ENCODE results near the gene MTUS2. TPM values are rescaled to one million over a fixed set of nuclear protein-coding genes. Genes with fewer than 3 reads are reported as not detected.

The MTUS2 gene
- total and polyA plus RNA-seq, 2 donors from 2014 or later, result 0.06 to 0.22 TPM

DNA sequence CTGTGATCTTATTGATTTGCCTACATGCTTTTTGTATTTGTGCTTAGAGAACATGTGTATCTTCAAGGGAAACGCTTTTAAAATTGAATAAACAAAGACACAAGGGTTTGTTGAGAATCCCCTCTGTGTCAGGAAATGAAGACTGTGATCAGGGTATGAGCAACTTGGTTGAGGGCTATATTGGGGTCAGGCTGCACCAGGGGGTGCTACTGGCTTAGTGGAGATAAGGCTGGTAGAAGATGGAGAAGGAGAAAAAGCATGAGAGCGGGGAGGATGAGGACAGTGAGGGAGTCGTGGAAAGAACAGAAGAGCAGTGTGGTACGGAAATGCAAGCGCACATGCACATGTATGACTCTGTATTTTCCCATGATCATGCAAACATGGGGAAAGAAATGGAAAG is 201.6 kb downstream of the MTUS2 start:
- Histone ChIP-seq H3K9ac (ENCODE audit: low read length in 3 of 3) (no peak overlapping the region), H3K4me1 (ENCODE audit: control insufficient read depth in 2 of 3, insufficient read depth in 2 of 3, low read depth in 1 of 3, low read length in 3 of 3) (no peaks in the 10 kb centered on the region), H3K4me3 (ENCODE audit: low read length in 3 of 3) (no peak overlapping the region), H3K27me3 (ENCODE audit: control insufficient read depth, insufficient read depth, low read length) (no peaks in the 10 kb centered on the region), H3K27ac (ENCODE audit: low read depth in 2 of 2, low read length in 2 of 2) (no peak overlapping the region), H3K9me3 (ENCODE audit: control insufficient read depth in 2 of 3, insufficient read depth in 1 of 3, low read length in 3 of 3) (peaks cover 0 to 3% (median 0%) of the 10 kb centered on the region in 3 donors), H3K36me3 (ENCODE audit: control insufficient read depth in 2 of 3, insufficient read depth in 3 of 3, low read length in 3 of 3) (no peaks in the 10 kb centered on the region)
- FAIRE-seq (no peak), DNase-seq (no peak)
- TF ChIP-seq, protein P1, sequence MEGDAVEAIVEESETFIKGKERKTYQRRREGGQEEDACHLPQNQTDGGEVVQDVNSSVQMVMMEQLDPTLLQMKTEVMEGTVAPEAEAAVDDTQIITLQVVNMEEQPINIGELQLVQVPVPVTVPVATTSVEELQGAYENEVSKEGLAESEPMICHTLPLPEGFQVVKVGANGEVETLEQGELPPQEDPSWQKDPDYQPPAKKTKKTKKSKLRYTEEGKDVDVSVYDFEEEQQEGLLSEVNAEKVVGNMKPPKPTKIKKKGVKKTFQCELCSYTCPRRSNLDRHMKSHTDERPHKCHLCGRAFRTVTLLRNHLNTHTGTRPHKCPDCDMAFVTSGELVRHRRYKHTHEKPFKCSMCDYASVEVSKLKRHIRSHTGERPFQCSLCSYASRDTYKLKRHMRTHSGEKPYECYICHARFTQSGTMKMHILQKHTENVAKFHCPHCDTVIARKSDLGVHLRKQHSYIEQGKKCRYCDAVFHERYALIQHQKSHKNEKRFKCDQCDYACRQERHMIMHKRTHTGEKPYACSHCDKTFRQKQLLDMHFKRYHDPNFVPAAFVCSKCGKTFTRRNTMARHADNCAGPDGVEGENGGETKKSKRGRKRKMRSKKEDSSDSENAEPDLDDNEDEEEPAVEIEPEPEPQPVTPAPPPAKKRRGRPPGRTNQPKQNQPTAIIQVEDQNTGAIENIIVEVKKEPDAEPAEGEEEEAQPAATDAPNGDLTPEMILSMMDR (IDR thresholded peaks at IDR 0.05; ENCODE audit: borderline replicate concordance, extremely low read depth, insufficient read depth), result no peak
- intact Hi-C loops (cut with DNase I), result no loop called here

DNA sequence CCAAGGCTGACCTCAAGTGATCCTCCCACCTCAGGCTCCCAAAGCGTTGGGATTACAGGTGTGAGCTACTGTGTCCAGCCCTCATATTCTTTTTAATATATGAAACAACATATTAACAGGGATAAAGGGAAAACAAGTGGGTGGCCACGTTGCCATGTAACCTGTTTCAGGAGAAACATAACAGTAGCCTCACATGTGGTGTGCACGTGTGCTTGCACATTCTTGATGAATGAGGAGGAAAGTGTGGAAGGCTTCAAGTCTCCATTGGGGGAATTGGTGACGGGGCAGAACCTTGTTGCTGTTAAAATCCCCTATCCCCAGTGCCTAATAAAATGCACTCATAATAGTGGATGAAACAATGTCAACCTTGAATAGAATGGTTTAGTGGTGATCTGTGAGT is 202.3 kb downstream of the MTUS2 start:
- no peak overlapping the region for H3K4me3 ChIP-seq (ENCODE audit: low read length in 3 of 3)

DNA sequence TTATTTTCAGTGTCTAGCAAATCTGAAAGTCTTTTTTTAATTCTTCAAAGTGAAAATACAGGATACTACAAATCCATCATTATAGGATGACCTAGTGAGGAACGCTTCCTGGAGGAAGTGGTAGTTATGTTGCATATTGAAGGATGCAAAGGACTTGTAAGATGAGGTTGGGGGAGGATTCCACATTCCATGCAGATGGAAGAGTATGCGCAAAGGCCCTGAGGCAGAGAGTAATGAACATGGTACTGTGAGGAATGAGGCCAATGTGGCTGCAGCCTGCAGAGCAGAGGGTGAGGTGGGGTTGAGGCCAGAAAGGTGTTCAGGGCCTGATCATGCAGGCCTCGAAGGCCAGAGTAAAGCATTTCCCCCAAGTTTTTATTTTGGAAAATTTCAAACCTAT is 202.8 kb downstream of the MTUS2 start:
- H3K27ac ChIP-seq (ENCODE audit: low read depth in 2 of 2, low read length in 2 of 2), result no peak overlapping the region
- intact Hi-C loops (cut with DNase I), result no loop called here
- FAIRE-seq (no peak), DNase-seq (no peak)
- H3K4me3 ChIP-seq (ENCODE audit: low read length in 3 of 3), result no peak overlapping the region
- H3K9me3 ChIP-seq (ENCODE audit: control insufficient read depth in 2 of 3, insufficient read depth in 1 of 3, low read length in 3 of 3), result peaks cover 0 to 3% (median 0%) of the 10 kb centered on the region in 3 donors
- H3K9ac ChIP-seq (ENCODE audit: low read length in 3 of 3), result no peak overlapping the region
- H3K4me1 ChIP-seq (ENCODE audit: control insufficient read depth in 2 of 3, insufficient read depth in 2 of 3, low read depth in 1 of 3, low read length in 3 of 3), result no peaks in the 10 kb centered on the region
- no peaks in the 10 kb centered on the region for H3K27me3 ChIP-seq (ENCODE audit: control insufficient read depth, insufficient read depth, low read length)
- H3K36me3 ChIP-seq (ENCODE audit: control insufficient read depth in 2 of 3, insufficient read depth in 3 of 3, low read length in 3 of 3), result no peaks in the 10 kb centered on the region
- TF ChIP-seq, protein P1 (IDR thresholded peaks at IDR 0.05; ENCODE audit: borderline replicate concordance, extremely low read depth, insufficient read depth), result no peak

More for the DNA sequence above, 202.3 kb downstream of the MTUS2 start:
- Histone ChIP-seq H3K27ac (ENCODE audit: low read depth in 2 of 2, low read length in 2 of 2) (no peak overlapping the region), H3K27me3 (ENCODE audit: control insufficient read depth, insufficient read depth, low read length) (no peaks in the 10 kb centered on the region), H3K36me3 (ENCODE audit: control insufficient read depth in 2 of 3, insufficient read depth in 3 of 3, low read length in 3 of 3) (no peaks in the 10 kb centered on the region), H3K4me1 (ENCODE audit: control insufficient read depth in 2 of 3, insufficient read depth in 2 of 3, low read depth in 1 of 3, low read length in 3 of 3) (no peaks in the 10 kb centered on the region), H3K9ac (ENCODE audit: low read length in 3 of 3) (no peak overlapping the region), H3K9me3 (ENCODE audit: control insufficient read depth in 2 of 3, insufficient read depth in 1 of 3, low read length in 3 of 3) (peaks cover 0 to 3% (median 0%) of the 10 kb centered on the region in 3 donors)
- intact Hi-C loops (cut with DNase I), result no loop called here
- FAIRE-seq (no peak), DNase-seq (no peak)
- TF ChIP-seq, protein P1 (IDR thresholded peaks at IDR 0.05; ENCODE audit: borderline replicate concordance, extremely low read depth, insufficient read depth), result no peak

DNA sequence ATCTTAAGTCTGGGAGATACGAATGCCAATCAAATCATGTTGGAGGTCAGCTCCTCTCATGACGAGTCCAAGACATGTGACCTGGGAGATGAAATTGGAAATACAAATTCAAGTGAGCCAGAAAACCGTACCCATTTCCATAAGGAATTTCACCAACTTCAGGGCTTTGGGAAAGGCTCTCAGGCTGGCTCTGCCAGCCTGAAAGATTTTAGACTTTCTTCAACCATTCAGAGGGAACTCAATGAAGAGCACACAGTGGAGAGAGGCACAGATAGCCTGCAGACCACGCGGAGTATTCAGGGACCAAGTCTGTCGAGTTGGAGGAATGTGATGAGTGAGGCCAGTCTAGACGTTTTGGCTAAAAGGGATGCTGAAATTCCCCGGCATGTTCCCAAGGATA is 204.6 kb downstream of the MTUS2 start:
- TF ChIP-seq, protein P1 (IDR thresholded peaks at IDR 0.05; ENCODE audit: borderline replicate concordance, extremely low read depth, insufficient read depth), result no peak
- intact Hi-C loops (cut with DNase I), result no loop called here
- no peak for FAIRE-seq

More for the DNA sequence above, 204.6 kb downstream of the MTUS2 start:
- Histone ChIP-seq H3K27ac (ENCODE audit: low read depth in 2 of 2, low read length in 2 of 2) (no peak overlapping the region), H3K36me3 (ENCODE audit: control insufficient read depth in 2 of 3, insufficient read depth in 3 of 3, low read length in 3 of 3) (no peaks in the 10 kb centered on the region), H3K4me1 (ENCODE audit: control insufficient read depth in 2 of 3, insufficient read depth in 2 of 3, low read depth in 1 of 3, low read length in 3 of 3) (no peaks in the 10 kb centered on the region), H3K27me3 (ENCODE audit: control insufficient read depth, insufficient read depth, low read length) (no peaks in the 10 kb centered on the region), H3K4me3 (ENCODE audit: low read length in 3 of 3) (no peak overlapping the region), H3K9me3 (ENCODE audit: control insufficient read depth in 2 of 3, insufficient read depth in 1 of 3, low read length in 3 of 3) (no peaks in the 10 kb centered on the region), H3K9ac (ENCODE audit: low read length in 3 of 3) (no peak overlapping the region)
- no peak for DNase-seq

All from kidney (tissue), 14 donors.